Esophagus squamous epithelium (tissue), 5 donors: Measurements from ENCODE around the gene PPM1N. TPM values are rescaled to one million over a fixed set of nuclear protein-coding genes. Genes with fewer than 3 reads are reported as not detected.

ENCODE experiments used
- DNase-seq: peaks from one replicate; lab custom pipeline; 2025; lab: John Stamatoyannopoulos, UW
- H3K27ac ChIP-seq, 4 donors: fragments of 200-600 bp; sonication (generic); one replicate each; pipeline ENCODE4 v1.5.1; 2016 to 2019; ENCODE audit warnings: mild to moderate bottlenecking in 1 of 4
- H3K27me3 ChIP-seq, 4 donors: fragments of 200-600 bp; sonication (generic); 1 replicate in 3 of 4; 2 replicates in 1 of 4; pipeline versions ENCODE4 v1.5.1 to v1.6.0; 2017 to 2021; ENCODE audit warnings: antibody characterized with exemption in 1 of 4
- H3K36me3 ChIP-seq, 3 donors: fragments of 200-600 bp; sonication (generic); one replicate each; pipeline ENCODE4 v1.5.1; 2016 to 2019
- H3K4me1 ChIP-seq, 3 donors: fragments of 200-600 bp; sonication (generic); one replicate each; pipeline ENCODE4 v1.5.1; 2017 to 2019
- H3K4me3 ChIP-seq, 4 donors: fragments of 200-600 bp; sonication (generic); 1 replicate in 3 of 4; 2 replicates in 1 of 4; pipeline ENCODE4 v1.5.1; 2016 to 2019; ENCODE audit warnings: mild to moderate bottlenecking in 2 of 4, moderate library complexity in 1 of 4
- H3K9me3 ChIP-seq, 3 donors: fragments of 200-600 bp; sonication (generic); one replicate each; pipeline ENCODE4 v1.5.1; 2016 to 2019
- CTCF ChIP-seq, 6 experiments: fragments of 450-650 bp in 4 of 6; fragments of 200-600 bp in 2 of 6; sonication (generic) in 2 of 6; IDR thresholded peaks; one replicate each; pipeline ENCODE4 v1.5.1; 2016 to 2019; ENCODE audit warnings: antibody characterized with exemption in 6 of 6, mild to moderate bottlenecking in 4 of 6, moderate library complexity in 4 of 6
- POLR2A ChIP-seq, 4 donors: fragments of 450-650 bp; IDR thresholded peaks; one replicate each; pipeline ENCODE4 v1.6.1; 2017; ENCODE audit warnings: antibody characterized with exemption in 4 of 4, mild to moderate bottlenecking in 4 of 4, moderate library complexity in 3 of 4
- WGBS, 2 donors: methylation state at CpG; one replicate each; pipeline ENCODE4 v1.1.5; 2018; 5-methylcytosine and 5-hydroxymethylcytosine counted together
- intact Hi-C: fragments of 100-400 bp; cut with DNase I; formaldehyde crosslinking; loops from one replicate; pipeline ENCODE4 v1.15.0; 2022
- total RNA-seq, 4 donors: library from RNA; depleted of rRNA; stranded (reverse); fragments of >200 nt; gene quantifications; one replicate each; pipeline ENCODE4 v1.1.0, GENCODE V29; 2016
- donor health status: DM: yes; HTN: yes; CAD: no.

The PPM1N gene
- total RNA-seq, 4 donors from 2014 or later = 1.8 to 6.7 (median 4.0) TPM

- Histone ChIP-seq H3K36me3 (peaks cover 6 to 95% (median 50%) of the 10 kb centered on the region in 3 donors), H3K27me3 (no peaks in the 10 kb centered on the region), H3K4me1 (peaks cover 0 to 31% (median 10%) of the 10 kb centered on the region in 3 donors), H3K9me3 (no peaks in the 10 kb centered on the region), H3K27ac (no peak overlapping the region), H3K4me3 (no peak overlapping the region)
- intact Hi-C loops = loop anchor here (5.0 to 10.0 kb wide), 2 partner anchors 40 to 123 kb away; no protein-coding TSS in a partner anchor
- TF ChIP-seq CTCF (IDR thresholded peaks at IDR 0.05) (no peak), POLR2A (IDR thresholded peaks at IDR 0.05) (no peak)
- no peak for DNase-seq
- WGBS, 2 donors = 90 to 94% methylated on average over 9 to 10 of the region's 24 CpGs
These were observed 24.0 kb downstream of the PPM1N start for GRCh38 chr19:45522010-45522941.

DNA sequence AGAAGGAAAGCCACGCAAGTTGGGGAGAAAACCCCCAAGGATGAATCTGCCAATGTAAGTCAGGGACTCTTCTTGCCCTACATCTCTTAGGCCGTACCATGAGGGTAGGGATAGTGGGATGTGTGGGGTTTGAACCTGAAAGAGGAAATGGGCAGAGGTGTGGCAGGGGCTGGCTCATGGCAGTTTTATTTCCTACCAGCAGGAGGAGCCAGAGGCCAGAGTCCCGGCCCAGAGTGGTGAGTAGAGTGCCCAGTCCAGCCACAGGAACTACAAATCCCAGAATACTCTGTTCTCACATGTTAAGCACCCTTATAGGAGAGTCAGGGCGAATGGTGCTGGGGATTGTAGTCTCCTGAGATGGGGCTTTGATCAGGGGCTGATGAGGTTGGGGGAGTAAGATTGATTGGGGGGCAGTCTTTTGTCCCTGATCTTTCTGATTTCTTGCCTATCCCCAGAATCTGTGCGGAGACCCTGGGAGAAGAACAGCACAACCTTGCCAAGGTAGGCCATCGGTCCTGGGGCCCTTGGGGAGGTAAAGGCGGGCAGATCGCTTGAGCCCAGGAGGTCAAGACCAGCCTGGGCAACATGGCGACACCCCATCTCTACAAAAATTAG lies 25.5 kb downstream of the PPM1N start:
- no peaks in the 10 kb centered on the region for H3K27me3 ChIP-seq
- intact Hi-C loops = loop anchor here (5.0 to 10.0 kb wide), 2 partner anchors 39 to 121 kb away; no protein-coding TSS in a partner anchor
- 19 to 59% methylated on average over 3 to 4 of the region's 9 CpGs for WGBS, 2 donors
- DNase-seq = peak; percentile 34
- no peaks in the 10 kb centered on the region for H3K9me3 ChIP-seq
- no peak overlapping the region for H3K4me3 ChIP-seq
- H3K4me1 ChIP-seq = peaks cover 12 to 45% (median 20%) of the 10 kb centered on the region in 3 donors
- peak overlapping the region in 3 of 4 donors; percentile 22 to 59 (median 43) for H3K27ac ChIP-seq
- peaks cover 6 to 80% (median 39%) of the 10 kb centered on the region in 3 donors for H3K36me3 ChIP-seq
- TF ChIP-seq CTCF (IDR thresholded peaks at IDR 0.05) (peak; percentile 96 to 98 (median 97)), POLR2A (IDR thresholded peaks at IDR 0.05) (no peak)

DNA sequence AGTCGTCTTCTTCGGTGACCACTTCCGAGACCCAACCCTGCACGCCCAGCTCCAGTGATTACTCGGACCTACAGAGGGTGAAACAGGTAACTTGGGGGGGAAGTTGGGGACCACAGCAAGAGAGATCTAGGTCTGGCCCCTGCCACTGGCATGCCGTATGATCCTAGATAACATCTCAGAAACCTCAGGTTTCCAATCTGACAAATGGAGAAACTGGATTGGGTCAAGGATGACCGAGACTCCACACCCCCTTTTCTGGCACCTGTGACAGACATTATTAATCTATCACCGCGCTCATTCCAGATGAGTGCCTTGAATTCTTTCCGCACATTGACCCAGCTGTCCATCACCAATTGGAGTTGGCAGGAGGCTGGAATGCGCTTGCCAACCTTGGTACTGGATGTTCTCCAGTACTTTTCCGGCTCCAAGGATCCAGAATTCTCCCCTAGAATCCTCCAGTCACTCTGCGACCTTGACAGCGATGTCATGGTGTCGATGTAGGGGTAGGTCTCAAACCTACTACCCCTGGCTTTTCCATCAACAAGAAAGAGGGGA lies 26.4 kb downstream of the PPM1N start:
- Histone ChIP-seq H3K4me3 (no peak overlapping the region), H3K27me3 (peaks cover 0 to 4% (median 0%) of the 10 kb centered on the region in 4 donors), H3K27ac (peak overlapping the region in 2 of 4 donors; percentile 23 to 46), H3K36me3 (peaks cover 6 to 72% (median 32%) of the 10 kb centered on the region in 3 donors), H3K9me3 (no peaks in the 10 kb centered on the region), H3K4me1 (peaks cover 19 to 54% (median 29%) of the 10 kb centered on the region in 3 donors)
- intact Hi-C loops = loop anchor here (5.0 to 10.0 kb wide), 2 partner anchors 38 to 120 kb away; no protein-coding TSS in a partner anchor
- no peak for DNase-seq
- no peak for TF ChIP-seq CTCF (IDR thresholded peaks at IDR 0.05)
- TF ChIP-seq POLR2A (IDR thresholded peaks at IDR 0.05) = no peak
- 81 to 84% methylated on average over 11 to 14 of the region's 15 CpGs for WGBS, 2 donors

DNA sequence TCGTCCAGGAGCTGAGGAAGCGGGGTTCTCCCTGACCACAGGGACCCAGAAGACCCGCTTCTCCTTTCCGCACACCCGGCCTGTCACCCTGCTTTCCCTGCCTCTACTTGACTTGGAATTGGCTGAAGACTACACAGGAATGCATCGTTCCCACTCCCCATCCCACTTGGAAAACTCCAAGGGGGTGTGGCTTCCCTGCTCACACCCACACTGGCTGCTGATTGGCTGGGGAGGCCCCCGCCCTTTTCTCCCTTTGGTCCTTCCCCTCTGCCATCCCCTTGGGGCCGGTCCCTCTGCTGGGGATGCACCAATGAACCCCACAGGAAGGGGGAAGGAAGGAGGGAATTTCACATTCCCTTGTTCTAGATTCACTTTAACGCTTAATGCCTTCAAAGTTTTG lies 27.9 kb downstream of the PPM1N start:
- WGBS, 2 donors = 61 to 65% methylated on average over 7 to 8 of the region's 9 CpGs
- Histone ChIP-seq H3K4me3 (no peak overlapping the region), H3K27me3 (peaks cover 0 to 9% (median 0%) of the 10 kb centered on the region in 4 donors), H3K4me1 (peaks cover 19 to 47% (median 30%) of the 10 kb centered on the region in 3 donors), H3K9me3 (peaks cover 0 to under 1% (median 0%) of the 10 kb centered on the region in 3 donors), H3K36me3 (peaks cover 3 to 59% (median 19%) of the 10 kb centered on the region in 3 donors), H3K27ac (peak overlapping the region in 3 of 4 donors; percentile 15 to 61 (median 38))
- intact Hi-C loops = loop anchor here (10.0 kb wide), 1 partner anchor 119 kb away; no protein-coding TSS in a partner anchor
- no peak for DNase-seq
- TF ChIP-seq CTCF (IDR thresholded peaks at IDR 0.05) = peak in 1 of 6 experiments; percentile 12
- TF ChIP-seq POLR2A (IDR thresholded peaks at IDR 0.05) = no peak
